Stimulated activated CD8-positive, alpha-beta memory T cell treated with anti-CD3 and anti-CD28 coated beads, Interleukin-2, amount 100 ng/mL, for 1 hour (primary cell): ENCODE data around the gene EFTUD2.

Experiments used
- DNase-seq, 2 donors: peaks; one replicate each; pipeline ENCODE4 v3.0.0-alpha.2; 2020; ENCODE audit warnings: low read depth in 2 of 2

EFTUD2 gene

GRCh38 chr17:44910231-44911106 is 11.2 kb upstream of the EFTUD2 start:
- no peak for DNase-seq

GRCh38 chr17:44909681-44910144 is 10.5 kb upstream of the EFTUD2 start:
- DNase-seq = no peak

GRCh38 chr17:44908761-44909326 is 9.6 kb upstream of the EFTUD2 start:
- no peak for DNase-seq

- no peak for DNase-seq
Measured at GRCh38 chr17:44907729-44908470, 8.7 kb upstream of the EFTUD2 start.

GRCh38 chr17:44906763-44907728 is 7.8 kb upstream of the EFTUD2 start:
- no peak for DNase-seq

GRCh38 chr17:44906010-44906646 is 6.9 kb upstream of the EFTUD2 start:
- no peak for DNase-seq

GRCh38 chr17:44905006-44906000 is 6.1 kb upstream of the EFTUD2 start:
- DNase-seq = no peak

GRCh38 chr17:44904001-44904984 is 5.0 kb upstream of the EFTUD2 start:
- no peak for DNase-seq

GRCh38 chr17:44903012-44903685 is 3.9 kb upstream of the EFTUD2 start:
- DNase-seq = no peak

GRCh38 chr17:44902135-44902760 is 3.0 kb upstream of the EFTUD2 start:
- no peak for DNase-seq

GRCh38 chr17:44901411-44901921 is 2.2 kb upstream of the EFTUD2 start:
- DNase-seq = no peak

- no peak for DNase-seq
Measured at GRCh38 chr17:44900894-44901293, 1.6 kb upstream of the EFTUD2 start.

GRCh38 chr17:44898768-44899073 is 524 bp downstream of the EFTUD2 start:
- DNase-seq = no peak

GRCh38 chr17:44894642-44895041 is 4.6 kb downstream of the EFTUD2 start:
- DNase-seq = no peak

- no peak for DNase-seq
Measured at GRCh38 chr17:44892250-44892649, 7.0 kb downstream of the EFTUD2 start.

GRCh38 chr17:44889003-44889402 is 10.2 kb downstream of the EFTUD2 start:
- no peak for DNase-seq
